C4-2B (cell line): Measurements from ENCODE around the gene P2RX7.

ENCODE experiments used
- ZFX ChIP-seq: fragments of 450-650 bp; IDR thresholded peaks from 2 replicates; pipeline ENCODE4 v1.6.1; 2017
- TF ChIP-seq, protein P1 (sequence below): fragments of 450-650 bp; conservative IDR thresholded peaks from 2 replicates; pipeline ENCODE4 v1.5.1; 2017; ENCODE audit warnings: mild to moderate bottlenecking

DNA sequence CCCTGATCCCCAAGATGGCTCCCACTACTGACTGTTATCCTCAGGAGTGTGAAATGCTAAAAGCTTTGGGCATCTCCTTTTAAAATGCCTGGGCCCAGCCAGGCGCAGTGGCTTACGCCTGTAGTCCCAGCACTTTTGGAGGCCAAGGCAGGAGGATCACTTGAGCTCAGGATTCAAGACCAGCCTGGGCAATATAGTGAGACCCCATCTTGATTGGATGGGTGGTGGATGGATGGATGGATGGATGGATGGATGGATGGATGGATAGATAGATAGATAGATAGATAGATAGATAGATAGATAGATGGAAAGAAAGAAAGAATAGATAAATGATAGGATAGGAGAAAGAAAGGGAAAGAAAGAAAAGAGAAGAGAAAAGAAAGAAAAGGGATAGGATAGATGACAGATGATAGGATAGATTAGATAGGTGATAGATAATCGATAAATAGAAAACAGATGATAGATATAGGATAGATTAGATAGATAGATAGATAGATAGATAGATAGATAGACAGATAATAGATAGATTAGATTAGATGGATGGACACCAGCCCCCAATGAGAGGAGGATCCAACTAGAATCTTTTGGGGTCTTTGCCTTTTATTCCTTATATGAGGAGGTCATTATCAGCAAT, 86.8 kb downstream of the P2RX7 start:
- TF ChIP-seq, protein P1, sequence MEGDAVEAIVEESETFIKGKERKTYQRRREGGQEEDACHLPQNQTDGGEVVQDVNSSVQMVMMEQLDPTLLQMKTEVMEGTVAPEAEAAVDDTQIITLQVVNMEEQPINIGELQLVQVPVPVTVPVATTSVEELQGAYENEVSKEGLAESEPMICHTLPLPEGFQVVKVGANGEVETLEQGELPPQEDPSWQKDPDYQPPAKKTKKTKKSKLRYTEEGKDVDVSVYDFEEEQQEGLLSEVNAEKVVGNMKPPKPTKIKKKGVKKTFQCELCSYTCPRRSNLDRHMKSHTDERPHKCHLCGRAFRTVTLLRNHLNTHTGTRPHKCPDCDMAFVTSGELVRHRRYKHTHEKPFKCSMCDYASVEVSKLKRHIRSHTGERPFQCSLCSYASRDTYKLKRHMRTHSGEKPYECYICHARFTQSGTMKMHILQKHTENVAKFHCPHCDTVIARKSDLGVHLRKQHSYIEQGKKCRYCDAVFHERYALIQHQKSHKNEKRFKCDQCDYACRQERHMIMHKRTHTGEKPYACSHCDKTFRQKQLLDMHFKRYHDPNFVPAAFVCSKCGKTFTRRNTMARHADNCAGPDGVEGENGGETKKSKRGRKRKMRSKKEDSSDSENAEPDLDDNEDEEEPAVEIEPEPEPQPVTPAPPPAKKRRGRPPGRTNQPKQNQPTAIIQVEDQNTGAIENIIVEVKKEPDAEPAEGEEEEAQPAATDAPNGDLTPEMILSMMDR, result no peak
- no peak for TF ChIP-seq ZFX
